Measurements from ENCODE around the gene SHC3. TPM values are rescaled to one million over a fixed set of nuclear protein-coding genes. Genes with fewer than 3 reads are reported as not detected.

Gene SHC3
- total RNA-seq, 2 donors from 2014 or later = 1.0 to 1.7 TPM

GRCh38 chr9:89048616-89049015 lies 130.0 kb downstream of the SHC3 start:
- no peaks in the 10 kb centered on the region for H3K4me1 ChIP-seq
- no peaks in the 10 kb centered on the region for H3K36me3 ChIP-seq
- H3K4me3 ChIP-seq = no peak overlapping the region
- no peak for TF ChIP-seq CTCF (IDR thresholded peaks at IDR 0.05)
- no peaks in the 10 kb centered on the region for H3K9me3 ChIP-seq
- no peak overlapping the region for H3K27ac ChIP-seq
- DNase-seq (ENCODE audit: low spot score) = peak; percentile 49
- H3K27me3 ChIP-seq = no peaks in the 10 kb centered on the region

GRCh38 chr9:89047667-89048066 lies 131.0 kb downstream of the SHC3 start:
- Histone ChIP-seq H3K9me3 (no peaks in the 10 kb centered on the region), H3K4me3 (no peak overlapping the region), H3K27me3 (no peaks in the 10 kb centered on the region), H3K27ac (no peak overlapping the region), H3K4me1 (no peaks in the 10 kb centered on the region), H3K36me3 (no peaks in the 10 kb centered on the region)
- peak; percentile 11 for DNase-seq (ENCODE audit: low spot score)
- no peak for TF ChIP-seq CTCF (IDR thresholded peaks at IDR 0.05)

- H3K4me1 ChIP-seq = no peaks in the 10 kb centered on the region
- TF ChIP-seq CTCF (IDR thresholded peaks at IDR 0.05) = no peak
- no peaks in the 10 kb centered on the region for H3K27me3 ChIP-seq
- no peaks in the 10 kb centered on the region for H3K9me3 ChIP-seq
- H3K27ac ChIP-seq = no peak overlapping the region
- no peaks in the 10 kb centered on the region for H3K36me3 ChIP-seq
- DNase-seq (ENCODE audit: low spot score) = peak; percentile 56
- no peak overlapping the region for H3K4me3 ChIP-seq
These were observed 131.8 kb downstream of the SHC3 start for GRCh38 chr9:89046832-89047231.

- Histone ChIP-seq H3K4me1 (no peaks in the 10 kb centered on the region), H3K9me3 (no peaks in the 10 kb centered on the region), H3K4me3 (no peak overlapping the region), H3K27me3 (no peaks in the 10 kb centered on the region), H3K27ac (no peak overlapping the region), H3K36me3 (no peaks in the 10 kb centered on the region)
- no peak for DNase-seq (ENCODE audit: low spot score)
- TF ChIP-seq CTCF (IDR thresholded peaks at IDR 0.05) = no peak
These were observed 133.7 kb downstream of the SHC3 start for GRCh38 chr9:89044881-89045280.

GRCh38 chr9:89044104-89044503 lies 134.5 kb downstream of the SHC3 start:
- no peaks in the 10 kb centered on the region for H3K36me3 ChIP-seq
- TF ChIP-seq CTCF (IDR thresholded peaks at IDR 0.05) = no peak
- H3K27me3 ChIP-seq = no peaks in the 10 kb centered on the region
- no peak for DNase-seq (ENCODE audit: low spot score)
- no peak overlapping the region for H3K4me3 ChIP-seq
- H3K27ac ChIP-seq = no peak overlapping the region
- H3K9me3 ChIP-seq = no peaks in the 10 kb centered on the region
- H3K4me1 ChIP-seq = no peaks in the 10 kb centered on the region

GRCh38 chr9:89042984-89043383 lies 135.6 kb downstream of the SHC3 start:
- no peak for TF ChIP-seq CTCF (IDR thresholded peaks at IDR 0.05)
- H3K4me1 ChIP-seq = peaks cover 0 to 2% of the 10 kb centered on the region in 2 donors
- no peak overlapping the region for H3K4me3 ChIP-seq
- H3K27me3 ChIP-seq = no peaks in the 10 kb centered on the region
- no peak overlapping the region for H3K27ac ChIP-seq
- H3K36me3 ChIP-seq = no peaks in the 10 kb centered on the region
- no peaks in the 10 kb centered on the region for H3K9me3 ChIP-seq
- no peak for DNase-seq (ENCODE audit: low spot score)

Data from right atrium auricular region (tissue), 2 donors.